SK-N-SH treated with all-trans-retinoic acid at 6 μM for 48 hours (cell line): ENCODE results near the gene SLC2A13.

ENCODE experiments used
- ATAC-seq: fragments of 200-7000 bp; cut with Tn5 transposase; 3 replicates; pipeline ENCODE4 v1.9.1; 2020; ENCODE audit warnings: mild to moderate bottlenecking, moderate library complexity
- ARNTL ChIP-seq: fragments of 450-650 bp; formaldehyde crosslinking; IDR thresholded peaks from 2 replicates; pipeline ENCODE4 v1.5.0; 2020; ENCODE audit warnings: low read depth, mild to moderate bottlenecking, moderate library complexity, borderline replicate concordance
- BACH2 ChIP-seq: fragments of 250-450 bp; sonication (Bioruptor Pico); IDR thresholded peaks from 2 replicates; pipeline ENCODE4 v1.9.0; 2021; ENCODE audit warnings: mild to moderate bottlenecking, borderline replicate concordance
- CSDC2 ChIP-seq: fragments of 250-450 bp; sonication (Bioruptor Pico); IDR thresholded peaks from 2 replicates; pipeline ENCODE4 v1.5.0; 2020; ENCODE audit warnings: mild to moderate bottlenecking, moderate library complexity
- CSRNP3 ChIP-seq: fragments of 250-450 bp; sonication (Bioruptor Pico); IDR thresholded peaks from 2 replicates; pipeline ENCODE4 v1.5.1; 2021; ENCODE audit warnings: mild to moderate bottlenecking, moderate library complexity
- ESRRG ChIP-seq: fragments of 250-450 bp; sonication (Bioruptor Pico); IDR thresholded peaks from 2 replicates; pipeline ENCODE4 v1.6.1; 2021; ENCODE audit warnings: mild to moderate bottlenecking
- GLIS3 ChIP-seq: fragments of 250-450 bp; sonication (Bioruptor Pico); IDR thresholded peaks from 2 replicates; pipeline ENCODE4 v1.5.0; 2020; ENCODE audit warnings: mild to moderate bottlenecking, moderate library complexity
- ISL1 ChIP-seq: fragments of 250-450 bp; sonication (Bioruptor Pico); IDR thresholded peaks from 2 replicates; pipeline ENCODE4 v2.1.2; 2022; ENCODE audit warnings: mild to moderate bottlenecking, moderate library complexity
- OSR1 ChIP-seq: fragments of 250-450 bp; sonication (Bioruptor Pico); IDR thresholded peaks from 2 replicates; pipeline ENCODE4 v1.8.0; 2022; ENCODE audit warnings: moderate library complexity, mild to moderate bottlenecking, inconsistent platforms
- PPARA ChIP-seq: fragments of 250-450 bp; sonication (Bioruptor Pico); IDR thresholded peaks from 2 replicates; pipeline ENCODE4 v1.5.0; 2020; ENCODE audit warnings: mild to moderate bottlenecking, borderline replicate concordance
- RARB ChIP-seq: fragments of 250-450 bp; sonication (Bioruptor Pico); IDR thresholded peaks from 2 replicates; pipeline ENCODE4 v1.8.0; 2021; ENCODE audit warnings: mild to moderate bottlenecking, moderate library complexity
- SNAI2 ChIP-seq: fragments of 250-450 bp; sonication (Bioruptor Pico); IDR thresholded peaks from 2 replicates; pipeline ENCODE4 v1.5.0; 2020; ENCODE audit warnings: mild to moderate bottlenecking, moderate library complexity
- TCF4 ChIP-seq: fragments of 250-450 bp; sonication (Bioruptor Pico); IDR thresholded peaks from 2 replicates; pipeline ENCODE4 v1.8.0; 2021; ENCODE audit warnings: mild to moderate bottlenecking, moderate library complexity, borderline replicate concordance
- TOX ChIP-seq: fragments of 250-450 bp; sonication (Bioruptor Pico); IDR thresholded peaks from 2 replicates; pipeline ENCODE4 v1.8.0; 2021; ENCODE audit warnings: mild to moderate bottlenecking, moderate library complexity, borderline replicate concordance
- ZFP3 ChIP-seq: fragments of 250-450 bp; sonication (Bioruptor Pico); IDR thresholded peaks from 2 replicates; pipeline ENCODE4 v1.5.0; 2020; ENCODE audit warnings: mild to moderate bottlenecking, moderate library complexity
- ZFP30 ChIP-seq: fragments of 450-650 bp; formaldehyde crosslinking; IDR thresholded peaks from 2 replicates; pipeline ENCODE4 v1.5.0; 2022; ENCODE audit warnings: mild to moderate bottlenecking, moderate library complexity
- ZNF70 ChIP-seq: fragments of 450-650 bp; formaldehyde crosslinking; IDR thresholded peaks from 2 replicates; pipeline ENCODE4 v1.5.0; 2020; ENCODE audit warnings: mild to moderate bottlenecking, moderate library complexity
- ZNF8 ChIP-seq: fragments of 450-650 bp; formaldehyde crosslinking; IDR thresholded peaks from 2 replicates; pipeline ENCODE4 v1.5.0; 2020; ENCODE audit warnings: mild to moderate bottlenecking, moderate library complexity
- TF ChIP-seq, protein P1 (sequence below): fragments of 250-450 bp; sonication (Bioruptor Pico); IDR thresholded peaks from 2 replicates; pipeline ENCODE4 v1.5.1; 2020; ENCODE audit warnings: low read depth, mild to moderate bottlenecking, moderate library complexity
- TF ChIP-seq, protein P2 (sequence below): fragments of 250-450 bp; sonication (Bioruptor Pico); IDR thresholded peaks from 2 replicates; pipeline ENCODE4 v1.8.0; 2020; ENCODE audit warnings: mild to moderate bottlenecking, moderate library complexity, borderline replicate concordance
- TF ChIP-seq, protein P3 (sequence below): fragments of 250-450 bp; sonication (Bioruptor Pico); IDR thresholded peaks from 2 replicates; pipeline ENCODE4 v1.8.0; 2021; ENCODE audit warnings: low read depth, mild to moderate bottlenecking, moderate library complexity, borderline replicate concordance
- TF ChIP-seq, protein P4 (sequence below): fragments of 250-450 bp; sonication (Bioruptor Pico); IDR thresholded peaks from 2 replicates; pipeline ENCODE4 v1.5.0; 2020; ENCODE audit warnings: mild to moderate bottlenecking, moderate library complexity

The SLC2A13 gene

GRCh38 chr12:40110586-40110985, 4.7 kb upstream of the SLC2A13 start:
- ATAC-seq: no peak
- no peak for TF ChIP-seq ESRRG
- TF ChIP-seq SNAI2 (CRISPR knock-in tag): no peak
- TF ChIP-seq ZNF70 (CRISPR knock-in tag): no peak
- no peak for TF ChIP-seq ARNTL (CRISPR knock-in tag)
- no peak for TF ChIP-seq ZFP3 (CRISPR knock-in tag)
- TF ChIP-seq ZFP30 (CRISPR knock-in tag): no peak
- TF ChIP-seq BACH2 (CRISPR knock-in tag): no peak
- no peak for TF ChIP-seq CSRNP3
- no peak for TF ChIP-seq ZNF8 (CRISPR knock-in tag)
- TF ChIP-seq TOX (CRISPR knock-in tag): no peak
- TF ChIP-seq ISL1: no peak
- TF ChIP-seq GLIS3 (CRISPR knock-in tag): no peak
- no peak for TF ChIP-seq CSDC2 (CRISPR knock-in tag)
- no peak for TF ChIP-seq OSR1 (CRISPR knock-in tag)
- TF ChIP-seq, protein P1, sequence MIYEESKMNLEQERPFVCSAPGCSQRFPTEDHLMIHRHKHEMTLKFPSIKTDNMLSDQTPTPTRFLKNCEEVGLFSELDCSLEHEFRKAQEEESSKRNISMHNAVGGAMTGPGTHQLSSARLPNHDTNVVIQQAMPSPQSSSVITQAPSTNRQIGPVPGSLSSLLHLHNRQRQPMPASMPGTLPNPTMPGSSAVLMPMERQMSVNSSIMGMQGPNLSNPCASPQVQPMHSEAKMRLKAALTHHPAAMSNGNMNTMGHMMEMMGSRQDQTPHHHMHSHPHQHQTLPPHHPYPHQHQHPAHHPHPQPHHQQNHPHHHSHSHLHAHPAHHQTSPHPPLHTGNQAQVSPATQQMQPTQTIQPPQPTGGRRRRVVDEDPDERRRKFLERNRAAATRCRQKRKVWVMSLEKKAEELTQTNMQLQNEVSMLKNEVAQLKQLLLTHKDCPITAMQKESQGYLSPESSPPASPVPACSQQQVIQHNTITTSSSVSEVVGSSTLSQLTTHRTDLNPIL (CRISPR knock-in tag): no peak
- no peak for TF ChIP-seq TCF4 (CRISPR knock-in tag)

- TF ChIP-seq ISL1 (no peak), ARNTL (CRISPR knock-in tag) (no peak), BACH2 (CRISPR knock-in tag) (no peak), ZNF70 (CRISPR knock-in tag) (no peak), ZFP3 (CRISPR knock-in tag) (no peak), SNAI2 (CRISPR knock-in tag) (no peak), GLIS3 (CRISPR knock-in tag) (no peak), RARB (CRISPR knock-in tag) (no peak), CSRNP3 (no peak), TOX (CRISPR knock-in tag) (no peak), ZNF8 (CRISPR knock-in tag) (no peak), PPARA (CRISPR knock-in tag) (no peak), OSR1 (CRISPR knock-in tag) (no peak)
- TF ChIP-seq, protein P2, sequence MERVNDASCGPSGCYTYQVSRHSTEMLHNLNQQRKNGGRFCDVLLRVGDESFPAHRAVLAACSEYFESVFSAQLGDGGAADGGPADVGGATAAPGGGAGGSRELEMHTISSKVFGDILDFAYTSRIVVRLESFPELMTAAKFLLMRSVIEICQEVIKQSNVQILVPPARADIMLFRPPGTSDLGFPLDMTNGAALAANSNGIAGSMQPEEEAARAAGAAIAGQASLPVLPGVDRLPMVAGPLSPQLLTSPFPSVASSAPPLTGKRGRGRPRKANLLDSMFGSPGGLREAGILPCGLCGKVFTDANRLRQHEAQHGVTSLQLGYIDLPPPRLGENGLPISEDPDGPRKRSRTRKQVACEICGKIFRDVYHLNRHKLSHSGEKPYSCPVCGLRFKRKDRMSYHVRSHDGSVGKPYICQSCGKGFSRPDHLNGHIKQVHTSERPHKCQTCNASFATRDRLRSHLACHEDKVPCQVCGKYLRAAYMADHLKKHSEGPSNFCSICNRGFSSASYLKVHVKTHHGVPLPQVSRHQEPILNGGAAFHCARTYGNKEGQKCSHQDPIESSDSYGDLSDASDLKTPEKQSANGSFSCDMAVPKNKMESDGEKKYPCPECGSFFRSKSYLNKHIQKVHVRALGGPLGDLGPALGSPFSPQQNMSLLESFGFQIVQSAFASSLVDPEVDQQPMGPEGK (CRISPR knock-in tag): no peak
- TF ChIP-seq, protein P3, sequence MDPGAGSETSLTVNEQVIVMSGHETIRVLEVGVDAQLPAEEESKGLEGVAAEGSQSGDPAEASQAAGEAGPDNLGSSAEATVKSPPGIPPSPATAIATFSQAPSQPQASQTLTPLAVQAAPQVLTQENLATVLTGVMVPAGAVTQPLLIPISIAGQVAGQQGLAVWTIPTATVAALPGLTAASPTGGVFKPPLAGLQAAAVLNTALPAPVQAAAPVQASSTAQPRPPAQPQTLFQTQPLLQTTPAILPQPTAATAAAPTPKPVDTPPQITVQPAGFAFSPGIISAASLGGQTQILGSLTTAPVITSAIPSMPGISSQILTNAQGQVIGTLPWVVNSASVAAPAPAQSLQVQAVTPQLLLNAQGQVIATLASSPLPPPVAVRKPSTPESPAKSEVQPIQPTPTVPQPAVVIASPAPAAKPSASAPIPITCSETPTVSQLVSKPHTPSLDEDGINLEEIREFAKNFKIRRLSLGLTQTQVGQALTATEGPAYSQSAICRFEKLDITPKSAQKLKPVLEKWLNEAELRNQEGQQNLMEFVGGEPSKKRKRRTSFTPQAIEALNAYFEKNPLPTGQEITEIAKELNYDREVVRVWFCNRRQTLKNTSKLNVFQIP (CRISPR knock-in tag): no peak
- TF ChIP-seq, protein P4, sequence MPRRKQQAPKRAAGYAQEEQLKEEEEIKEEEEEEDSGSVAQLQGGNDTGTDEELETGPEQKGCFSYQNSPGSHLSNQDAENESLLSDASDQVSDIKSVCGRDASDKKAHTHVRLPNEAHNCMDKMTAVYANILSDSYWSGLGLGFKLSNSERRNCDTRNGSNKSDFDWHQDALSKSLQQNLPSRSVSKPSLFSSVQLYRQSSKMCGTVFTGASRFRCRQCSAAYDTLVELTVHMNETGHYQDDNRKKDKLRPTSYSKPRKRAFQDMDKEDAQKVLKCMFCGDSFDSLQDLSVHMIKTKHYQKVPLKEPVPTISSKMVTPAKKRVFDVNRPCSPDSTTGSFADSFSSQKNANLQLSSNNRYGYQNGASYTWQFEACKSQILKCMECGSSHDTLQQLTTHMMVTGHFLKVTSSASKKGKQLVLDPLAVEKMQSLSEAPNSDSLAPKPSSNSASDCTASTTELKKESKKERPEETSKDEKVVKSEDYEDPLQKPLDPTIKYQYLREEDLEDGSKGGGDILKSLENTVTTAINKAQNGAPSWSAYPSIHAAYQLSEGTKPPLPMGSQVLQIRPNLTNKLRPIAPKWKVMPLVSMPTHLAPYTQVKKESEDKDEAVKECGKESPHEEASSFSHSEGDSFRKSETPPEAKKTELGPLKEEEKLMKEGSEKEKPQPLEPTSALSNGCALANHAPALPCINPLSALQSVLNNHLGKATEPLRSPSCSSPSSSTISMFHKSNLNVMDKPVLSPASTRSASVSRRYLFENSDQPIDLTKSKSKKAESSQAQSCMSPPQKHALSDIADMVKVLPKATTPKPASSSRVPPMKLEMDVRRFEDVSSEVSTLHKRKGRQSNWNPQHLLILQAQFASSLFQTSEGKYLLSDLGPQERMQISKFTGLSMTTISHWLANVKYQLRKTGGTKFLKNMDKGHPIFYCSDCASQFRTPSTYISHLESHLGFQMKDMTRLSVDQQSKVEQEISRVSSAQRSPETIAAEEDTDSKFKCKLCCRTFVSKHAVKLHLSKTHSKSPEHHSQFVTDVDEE (CRISPR knock-in tag): no peak
- no peak for ATAC-seq
These were observed 2.1 kb upstream of the SLC2A13 start for GRCh38 chr12:40107803-40108620.
